GM19468 (cell line): ENCODE measurements around the gene ING1.
"Not testable (repeated sequence)": the region's sequence is repeated elsewhere in the genome, so short reads cannot be mapped to it uniquely, and the experiment has no call there.

ENCODE experiments used
- ATAC-seq: cut with Tn5 transposase; IDR thresholded peaks from one replicate; pipeline ENCODE4 v1.9.1; 2021; ENCODE audit warnings: mild to moderate bottlenecking, moderate library complexity, moderate number of reproducible peaks; ENCODE audit not compliant: unreplicated experiment; ENCODE audit errors: extremely low read depth

ING1 gene

DNA sequence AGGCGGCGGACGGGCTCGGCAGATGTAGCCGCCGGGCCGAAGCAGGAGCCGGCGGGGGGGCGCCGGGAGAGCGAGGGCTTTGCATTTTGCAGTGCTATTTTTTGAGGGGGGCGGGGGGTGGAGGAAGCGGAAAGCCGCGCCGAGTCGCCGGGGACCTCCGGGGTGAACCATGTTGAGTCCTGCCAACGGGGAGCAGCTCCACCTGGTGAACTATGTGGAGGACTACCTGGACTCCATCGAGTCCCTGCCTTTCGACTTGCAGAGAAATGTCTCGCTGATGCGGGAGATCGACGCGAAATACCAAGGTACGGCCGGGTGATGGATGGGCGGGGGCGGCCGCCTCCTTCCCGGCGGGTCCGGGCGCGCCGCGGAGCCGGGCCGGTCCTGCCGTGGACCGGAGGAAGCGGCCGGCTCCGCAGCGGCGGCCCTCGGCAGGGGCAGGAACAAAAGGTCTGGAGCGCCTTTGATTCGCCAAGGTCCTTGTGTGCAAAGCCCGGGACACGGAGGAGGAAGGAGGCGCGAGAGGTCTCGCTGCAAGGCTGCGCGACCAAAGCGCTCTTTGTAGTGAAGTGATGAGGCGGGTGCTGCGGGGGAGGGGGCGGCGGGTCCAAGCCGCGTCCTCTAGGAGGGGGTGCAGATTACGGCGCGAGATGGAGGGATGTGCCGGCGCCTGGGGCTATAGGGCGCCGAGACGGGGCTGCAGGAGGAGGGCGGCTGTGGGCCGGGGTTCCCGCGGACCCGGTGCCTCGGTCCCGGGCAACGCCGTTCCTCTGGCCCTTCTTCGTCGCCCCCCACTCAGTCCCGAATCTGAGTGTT is 689 bp downstream of the ING1 start:
- no peak for ATAC-seq

- ATAC-seq, result no peak
Measured at GRCh38 chr13:110714797-110715394, 1.4 kb downstream of the ING1 start.

GRCh38 chr13:110715395-110716246 is 2.1 kb downstream of the ING1 start:
- peak; percentile 58 for ATAC-seq

GRCh38 chr13:110716247-110716515 is 2.7 kb downstream of the ING1 start:
- no peak for ATAC-seq

- ATAC-seq, result no peak
Measured at GRCh38 chr13:110719036-110719710, 5.7 kb downstream of the ING1 start.

- ATAC-seq, result no peak
Measured at GRCh38 chr13:110722971-110723370, 9.5 kb downstream of the ING1 start.

GRCh38 chr13:110723598-110723997 is 10.1 kb downstream of the ING1 start:
- ATAC-seq, result no peak

DNA sequence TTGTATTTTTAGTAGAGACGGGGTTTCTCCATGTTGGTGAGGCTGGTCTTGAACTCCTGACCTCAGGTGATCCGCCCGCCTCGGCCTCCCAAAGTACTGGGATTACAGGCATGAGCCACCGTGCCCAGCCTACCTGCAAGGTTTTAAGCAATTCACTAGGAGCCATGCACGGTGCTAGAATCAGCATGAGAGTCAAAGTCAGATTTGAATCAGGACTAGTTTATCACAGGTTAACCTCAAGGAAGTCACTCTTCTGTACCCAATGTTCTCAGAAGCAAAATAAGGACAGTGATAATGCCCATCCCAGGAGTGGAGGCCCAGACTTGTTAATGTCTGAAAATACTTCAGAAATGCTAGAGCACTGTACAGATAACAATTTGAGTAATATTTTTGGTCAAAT is 12.7 kb downstream of the ING1 start:
- not testable (repeated sequence) for ATAC-seq

- ATAC-seq, result no peak
Measured at GRCh38 chr13:110726726-110727125, 13.2 kb downstream of the ING1 start.

DNA sequence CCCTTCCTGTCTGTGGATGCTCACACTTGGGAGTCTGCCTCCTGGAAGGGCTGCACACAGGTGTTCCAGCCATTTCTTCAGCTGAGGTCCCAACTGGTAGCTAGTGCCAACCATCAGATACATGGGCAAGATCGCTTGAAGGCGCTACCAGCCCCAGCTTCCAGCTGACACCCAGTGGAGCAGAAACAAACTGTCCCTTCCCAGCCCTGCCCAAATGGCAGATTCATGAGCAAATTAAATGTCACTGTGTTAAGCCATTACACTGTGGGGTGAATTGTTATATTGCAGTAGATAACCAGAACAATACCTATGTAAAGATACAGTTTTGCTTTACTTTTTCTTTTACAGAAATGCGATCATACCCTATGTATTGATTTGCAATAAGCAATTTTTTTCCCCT is 17.6 kb downstream of the ING1 start:
- no peak for ATAC-seq

DNA sequence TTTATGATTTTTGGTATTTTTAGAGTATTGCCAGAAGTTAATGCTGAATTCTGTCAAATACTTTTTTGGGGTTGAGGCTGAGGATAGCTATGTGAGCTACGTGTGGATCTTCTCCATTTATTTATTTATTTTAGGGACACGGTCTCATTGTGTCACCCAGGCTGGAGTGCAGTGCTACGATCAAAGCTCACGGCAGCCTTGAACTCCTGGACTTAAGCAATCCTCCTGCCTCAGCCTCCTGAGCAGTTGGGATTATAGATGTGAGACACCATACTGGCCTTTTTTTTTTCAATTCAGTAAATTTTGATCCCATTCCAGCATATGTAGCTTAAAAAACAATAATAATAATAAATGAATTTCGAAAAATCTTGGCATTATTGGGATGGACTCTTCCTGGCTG is 21.1 kb downstream of the ING1 start:
- no peak for ATAC-seq

DNA sequence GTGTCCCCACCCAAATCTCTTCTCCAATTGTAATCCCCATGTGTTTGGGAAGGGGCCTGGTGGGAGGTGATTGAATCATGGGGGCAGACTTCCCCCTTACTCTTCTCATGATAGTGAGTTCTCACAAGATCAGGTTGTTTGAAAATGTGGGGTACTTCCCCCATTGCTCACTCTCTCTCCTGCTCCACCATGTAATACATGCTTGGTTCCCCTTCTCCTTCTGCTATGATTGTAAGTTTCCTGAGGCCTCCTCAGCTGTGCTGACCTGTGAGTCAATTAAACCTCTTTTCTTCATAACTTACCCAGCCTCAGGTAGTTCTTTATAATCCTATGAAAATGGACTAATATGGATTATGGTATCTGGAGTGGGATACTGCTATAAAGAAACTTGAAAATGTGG is 24.1 kb downstream of the ING1 start:
- no peak for ATAC-seq

- ATAC-seq, result no peak
Measured at GRCh38 chr13:110743687-110744086, 30.2 kb downstream of the ING1 start.

DNA sequence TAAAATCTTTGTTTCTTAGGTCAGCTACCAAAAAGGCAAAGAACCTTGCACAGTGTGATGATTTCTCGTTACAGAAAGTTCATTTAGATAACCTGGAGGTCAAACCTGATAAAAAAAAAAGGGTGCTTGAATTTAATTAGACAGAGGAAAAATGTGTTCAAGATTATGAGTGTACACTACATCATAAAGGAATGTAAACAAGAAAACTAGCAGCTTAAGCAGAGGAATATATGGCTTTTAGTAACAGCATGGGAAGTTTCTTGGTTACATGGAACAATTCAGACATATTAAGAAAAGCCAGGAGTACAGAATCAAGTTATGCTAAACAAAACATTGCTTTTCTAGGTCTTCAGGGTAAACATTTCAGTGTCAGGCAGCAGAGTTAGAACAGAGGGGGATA is 32.9 kb downstream of the ING1 start:
- ATAC-seq, result no peak

DNA sequence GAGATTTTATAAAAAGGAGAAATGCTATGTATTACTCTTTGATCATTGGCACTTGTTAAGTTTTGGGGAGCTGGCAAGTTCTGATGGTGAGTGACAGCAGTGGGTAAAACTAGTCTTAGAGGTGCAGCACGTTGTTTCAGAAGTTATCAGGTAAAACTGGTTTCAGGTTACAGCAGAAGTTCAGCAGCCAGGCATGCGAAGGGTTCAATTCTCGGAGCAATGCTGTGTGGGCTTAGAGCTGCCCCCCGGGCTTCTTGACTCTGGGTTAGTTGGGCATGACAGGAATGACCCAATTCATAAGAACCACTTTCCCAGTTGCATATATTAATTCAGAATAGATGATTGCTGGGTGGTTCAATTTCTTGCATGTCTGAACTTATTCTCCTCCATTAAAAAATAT is 34.8 kb downstream of the ING1 start:
- no peak for ATAC-seq

- ATAC-seq, result no peak
Measured at GRCh38 chr13:110756219-110756631, 42.7 kb downstream of the ING1 start.

DNA sequence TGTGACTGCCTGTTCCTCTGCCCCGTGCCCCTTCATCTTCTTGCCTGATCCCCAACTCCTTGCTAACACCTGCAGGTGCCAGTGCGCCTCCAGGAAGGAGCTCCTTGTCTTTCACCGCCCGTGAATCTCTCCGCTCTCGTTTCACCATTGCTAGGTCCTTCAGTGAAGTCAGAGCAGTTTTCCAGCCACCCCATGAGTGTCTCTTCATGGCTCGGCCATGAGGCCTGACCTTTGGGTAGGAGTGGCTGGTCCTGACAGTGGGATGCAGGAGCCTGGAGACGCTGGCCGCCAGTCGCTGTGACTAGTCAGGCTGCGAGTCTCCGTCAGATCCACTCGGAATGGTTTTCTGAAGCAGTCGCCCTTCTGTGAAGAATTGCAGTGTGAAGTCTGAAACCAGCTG is 43.8 kb downstream of the ING1 start:
- no peak for ATAC-seq

- no peak for ATAC-seq
Measured at GRCh38 chr13:110758195-110758805, 44.8 kb downstream of the ING1 start.

GRCh38 chr13:110759710-110760109 is 46.2 kb downstream of the ING1 start:
- no peak for ATAC-seq

GRCh38 chr13:110760611-110761010 is 47.1 kb downstream of the ING1 start:
- ATAC-seq, result no peak
